PC-3 (cell line): Measurements from ENCODE around the gene SFXN3. TPM values are rescaled to one million over a fixed set of nuclear protein-coding genes. Genes with fewer than 3 reads are reported as not detected.

Experiments
- ATAC-seq: fragments of 200-7000 bp; cut with Tn5 transposase; 2 replicates; pipeline ENCODE4 v1.9.1; 2020; ENCODE audit warnings: mild to moderate bottlenecking, moderate library complexity
- BruUV-seq: library from RNA; stranded (reverse); fragments of 400-500 nt; replicated peaks from 2 replicates; lab custom pipeline; 2021; lab: Mats Ljungman, UMichigan
- CTCF ChIA-PET: fragments of 300-600 bp; sonication (Branson Sonifier 250); formaldehyde crosslinking; loops from one replicate; lab custom pipeline; 2022; ENCODE audit warnings: antibody characterized with exemption; lab: Charles Lee
- POLR2A ChIA-PET: fragments of 300-600 bp; sonication (Branson Sonifier 250); formaldehyde crosslinking; loops from one replicate; lab custom pipeline; 2022; ENCODE audit warnings: antibody characterized with exemption; ENCODE audit not compliant: unreplicated experiment; lab: Charles Lee
- DNase-seq: peaks from one replicate; pipeline ENCODE4 v3.0.0-alpha.2; 2015
- H2AFZ ChIP-seq: fragments of 300-600 bp; sonication (generic); 2 replicates; pipeline ENCODE4 v1.6.0; 2016; ENCODE audit warnings: antibody characterized with exemption, low read length
- H3F3A ChIP-seq: fragments of 300-600 bp; sonication (generic); one replicate; pipeline ENCODE4 v1.6.0; 2017; ENCODE audit warnings: antibody characterized with exemption, low read length, control low read depth, mild to moderate bottlenecking; ENCODE audit not compliant: unreplicated experiment
- H3K27ac ChIP-seq: fragments of 300-600 bp; sonication (generic); 2 replicates; pipeline ENCODE4 v1.5.1; 2016; ENCODE audit warnings: mild to moderate bottlenecking, low read length
- H3K27me3 ChIP-seq: fragments of 300-600 bp; sonication (generic); 2 replicates; pipeline ENCODE4 v1.6.1; 2016; ENCODE audit warnings: low read length, mixed read lengths
- H3K36me3 ChIP-seq: fragments of 300-600 bp; sonication (generic); 2 replicates; pipeline ENCODE4 v1.6.1; 2016; ENCODE audit warnings: low read depth, mixed run types, low read length, mixed read lengths
- H3K4me1 ChIP-seq: fragments of 300-600 bp; sonication (generic); 2 replicates; pipeline ENCODE4 v1.5.1; 2016; ENCODE audit warnings: low read length; ENCODE audit not compliant: insufficient read depth
- H3K4me2 ChIP-seq: fragments of 300-600 bp; sonication (generic); 2 replicates; pipeline ENCODE4 v1.6.0; 2016; ENCODE audit warnings: low read length
- H3K4me3 ChIP-seq: fragments of 300-600 bp; sonication (generic); 2 replicates; pipeline ENCODE4 v1.5.1; 2016; ENCODE audit warnings: mild to moderate bottlenecking, low read length, mixed read lengths
- H3K79me2 ChIP-seq: fragments of 300-600 bp; sonication (generic); 2 replicates; pipeline ENCODE4 v1.6.1; 2017; ENCODE audit warnings: low read length, mixed read lengths
- H3K9ac ChIP-seq: fragments of 300-600 bp; sonication (generic); 2 replicates; pipeline ENCODE4 v1.6.0; 2016; ENCODE audit warnings: mild to moderate bottlenecking, low read length
- H3K9me2 ChIP-seq: fragments of 300-600 bp; sonication (generic); replicated peaks from 2 replicates; pipeline ENCODE4 v1.6.1; 2016; ENCODE audit warnings: mixed run types, low read length, mixed read lengths
- H3K9me3 ChIP-seq: fragments of 300-600 bp; sonication (generic); 2 replicates; pipeline ENCODE4 v1.6.1; 2016; ENCODE audit warnings: low read length, mixed read lengths
- H4K20me1 ChIP-seq: fragments of 300-600 bp; sonication (generic); 2 replicates; pipeline ENCODE4 v1.6.1; 2016; ENCODE audit warnings: low read length, mixed read lengths
- EZH2 ChIP-seq: fragments of 300-600 bp; sonication (generic); IDR thresholded peaks from one replicate; pipeline ENCODE4 v1.6.1; 2017; ENCODE audit warnings: antibody characterized with exemption, mild to moderate bottlenecking, low read length; ENCODE audit not compliant: unreplicated experiment
- EZH2phosphoT487 ChIP-seq: fragments of 300-600 bp; sonication (generic); IDR thresholded peaks from 2 replicates; pipeline ENCODE4 v1.6.1; 2018; ENCODE audit warnings: mild to moderate bottlenecking, antibody characterized with exemption, low read length, borderline replicate concordance
- intact Hi-C: fragments of 100-400 bp; cut with micrococcal nuclease; formaldehyde crosslinking; loops from 2 replicates; pipeline ENCODE4 v1.9.0; 2023
- total RNA-seq: library from RNA; depleted of rRNA; stranded (reverse); fragments of >200 nt; gene quantifications from 2 replicates; pipeline ENCODE4 v1.2.3, GENCODE V29; 2014
- TF ChIP-seq, protein P1 (sequence below): fragments of 300-600 bp; sonication (generic); conservative IDR thresholded peaks from 2 replicates; pipeline ENCODE4 v1.5.1; 2017; ENCODE audit warnings: antibody characterized with exemption, low read depth, mild to moderate bottlenecking, low read length

SFXN3 gene
- total RNA-seq, 1 experiment from 2014 or later: 46.7 TPM

DNA sequence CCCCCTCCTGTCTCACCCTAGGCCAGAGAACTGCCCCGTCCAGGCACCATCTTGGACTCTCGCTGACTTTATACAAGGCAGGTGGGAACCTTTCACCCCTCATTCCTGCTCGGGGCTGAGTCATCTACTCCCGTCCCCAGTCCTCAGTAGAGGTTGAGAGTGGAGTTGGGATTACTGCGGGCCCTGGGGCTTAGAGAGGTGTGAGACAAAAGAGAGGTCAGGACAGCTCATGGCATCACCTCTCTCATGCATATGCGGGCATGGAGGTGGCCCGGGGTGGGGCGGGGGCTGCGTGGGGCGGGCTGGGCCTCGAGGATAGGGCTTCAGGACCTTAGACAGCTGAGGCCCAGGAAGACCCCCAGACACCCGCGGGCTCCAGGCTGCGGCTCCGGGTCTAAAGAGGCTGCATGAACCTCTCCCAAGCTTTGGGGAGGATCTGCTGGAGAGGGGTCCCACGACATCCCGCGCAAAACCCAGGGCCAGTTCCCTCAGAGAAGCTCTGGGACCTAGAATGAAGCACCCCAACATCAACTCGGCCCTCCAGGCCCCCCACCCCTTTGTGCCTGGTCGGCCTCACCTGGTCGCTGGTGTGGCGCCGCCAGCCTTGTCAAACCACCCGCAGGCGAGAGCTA, 422 bp upstream of the SFXN3 start:
- Histone ChIP-seq H3F3A (no peaks in the 10 kb centered on the region), H3K9me2 (no peaks in the 10 kb centered on the region), H3K4me3 (peak overlapping the region; percentile 83), H3K4me1 (peaks cover 8% of the 10 kb centered on the region), H3K9me3 (no peaks in the 10 kb centered on the region), H2AFZ (no peak overlapping the region; the same call in 1 of the 2 replicates), H3K36me3 (no peaks in the 10 kb centered on the region; the same call in 1 of the 2 replicates), H3K9ac (no peak overlapping the region), H3K79me2 (peaks cover 16% of the 10 kb centered on the region), H3K27me3 (no peaks in the 10 kb centered on the region), H3K4me2 (peak overlapping the region; percentile 96), H4K20me1 (no peaks in the 10 kb centered on the region), H3K27ac (no peak overlapping the region)
- BruUV-seq: no TSS peak
- POLR2A ChIA-PET: interaction anchor here (1.0 kb wide), 1 partner anchor 15 kb away, joined by 13 read pairs; no protein-coding TSS in a partner anchor
- ATAC-seq: no peak
- CTCF ChIA-PET: interaction anchor here (1.0 to 1.2 kb wide), 2 partner anchors 21 to 48 kb away, joined by 3 read pairs; no protein-coding TSS in a partner anchor
- intact Hi-C loops: no loop called here
- TF ChIP-seq, protein P1, sequence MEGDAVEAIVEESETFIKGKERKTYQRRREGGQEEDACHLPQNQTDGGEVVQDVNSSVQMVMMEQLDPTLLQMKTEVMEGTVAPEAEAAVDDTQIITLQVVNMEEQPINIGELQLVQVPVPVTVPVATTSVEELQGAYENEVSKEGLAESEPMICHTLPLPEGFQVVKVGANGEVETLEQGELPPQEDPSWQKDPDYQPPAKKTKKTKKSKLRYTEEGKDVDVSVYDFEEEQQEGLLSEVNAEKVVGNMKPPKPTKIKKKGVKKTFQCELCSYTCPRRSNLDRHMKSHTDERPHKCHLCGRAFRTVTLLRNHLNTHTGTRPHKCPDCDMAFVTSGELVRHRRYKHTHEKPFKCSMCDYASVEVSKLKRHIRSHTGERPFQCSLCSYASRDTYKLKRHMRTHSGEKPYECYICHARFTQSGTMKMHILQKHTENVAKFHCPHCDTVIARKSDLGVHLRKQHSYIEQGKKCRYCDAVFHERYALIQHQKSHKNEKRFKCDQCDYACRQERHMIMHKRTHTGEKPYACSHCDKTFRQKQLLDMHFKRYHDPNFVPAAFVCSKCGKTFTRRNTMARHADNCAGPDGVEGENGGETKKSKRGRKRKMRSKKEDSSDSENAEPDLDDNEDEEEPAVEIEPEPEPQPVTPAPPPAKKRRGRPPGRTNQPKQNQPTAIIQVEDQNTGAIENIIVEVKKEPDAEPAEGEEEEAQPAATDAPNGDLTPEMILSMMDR: no peak
- no peak for TF ChIP-seq EZH2phosphoT487
- TF ChIP-seq EZH2: no peak
- peak; percentile 25 for DNase-seq

DNA sequence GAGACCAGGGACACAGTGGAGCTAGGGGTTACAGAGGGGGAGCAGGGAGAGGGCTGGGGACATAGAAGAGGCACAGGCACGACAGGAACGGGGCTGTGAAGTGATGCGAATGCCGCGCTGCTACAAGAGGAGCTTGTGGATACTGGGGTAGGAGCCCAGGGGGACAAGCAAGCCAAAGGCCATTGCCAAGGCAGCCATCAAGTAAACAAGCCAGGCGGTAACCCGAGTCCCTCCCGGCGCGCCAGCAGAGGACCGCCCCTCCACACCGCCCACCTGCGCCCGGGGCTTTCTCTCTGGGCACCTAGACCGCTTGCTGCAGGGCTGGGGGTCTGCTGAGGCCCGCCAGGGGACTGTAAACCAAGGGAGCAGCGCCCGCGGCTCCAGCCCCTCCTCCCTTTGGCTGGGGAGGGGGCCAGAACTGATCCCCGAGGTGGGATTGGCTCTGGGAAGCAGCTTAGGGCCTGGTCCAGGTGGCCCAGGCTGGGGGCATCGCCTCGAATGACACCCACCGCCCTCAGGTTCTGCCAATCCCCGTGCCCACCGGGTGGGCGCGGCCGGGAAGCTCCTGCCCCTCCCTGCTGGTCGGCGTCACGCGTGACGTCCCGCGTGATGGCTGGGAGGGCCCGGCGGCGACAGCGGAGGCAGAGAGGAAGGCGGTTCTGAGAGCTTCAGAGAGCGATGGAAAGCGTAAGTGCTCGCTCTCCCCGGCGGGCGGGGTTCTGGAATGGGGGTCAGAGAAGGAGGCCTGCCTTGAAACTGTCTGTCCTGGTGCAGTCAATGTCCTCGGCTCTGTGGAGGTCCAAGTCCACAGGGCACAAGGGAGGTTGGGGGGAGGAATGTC, 982 bp downstream of the SFXN3 start:
- peak overlapping the region; percentile 85 for H3K9ac ChIP-seq
- CTCF ChIA-PET: interaction anchor here (0.5 kb wide), 1 partner anchor 537 kb away, joined by 3 read pairs; no protein-coding TSS in a partner anchor
- peaks cover 5% of the 10 kb centered on the region; the same call in 1 of the 2 replicates for H3K36me3 ChIP-seq
- peak; percentile 40 for ATAC-seq
- no TSS peak for BruUV-seq
- POLR2A ChIA-PET: interaction anchor here (0.6 to 0.7 kb wide), 2 partner anchors 11 to 1304 kb away, joined by 3 to 6 read pairs; no protein-coding TSS in a partner anchor
- no peaks in the 10 kb centered on the region for H3K27me3 ChIP-seq
- peaks cover 8% of the 10 kb centered on the region for H3K4me1 ChIP-seq
- H3F3A ChIP-seq: no peaks in the 10 kb centered on the region
- no peaks in the 10 kb centered on the region for H3K9me2 ChIP-seq
- peaks cover 16% of the 10 kb centered on the region for H3K79me2 ChIP-seq
- peak overlapping the region; percentile 95 for H3K27ac ChIP-seq
- H3K4me2 ChIP-seq: peak overlapping the region; percentile 96
- no peaks in the 10 kb centered on the region for H4K20me1 ChIP-seq
- DNase-seq: peak; percentile 48
- peak overlapping the region; percentile 83 for H3K4me3 ChIP-seq
- H3K9me3 ChIP-seq: no peaks in the 10 kb centered on the region
- intact Hi-C loops: no loop called here
- TF ChIP-seq EZH2: no peak
- TF ChIP-seq, protein P1: no peak
- no peak for TF ChIP-seq EZH2phosphoT487
- peak overlapping the region; percentile 80 for H2AFZ ChIP-seq
